CD4-positive, alpha-beta T cell treated with Interleukin-12 subunit alpha and Interleukin-12 subunit beta, for 1 hour (primary cell): ENCODE measurements around the gene TTC6.
"Not testable (repeated sequence)": the region's sequence is repeated elsewhere in the genome, so short reads cannot be mapped to it uniquely, and the experiment has no call there.

Experiments used
- DNase-seq: peaks from one replicate; pipeline ENCODE4 v3.0.0-alpha.2; 2020

Gene TTC6, protein sequence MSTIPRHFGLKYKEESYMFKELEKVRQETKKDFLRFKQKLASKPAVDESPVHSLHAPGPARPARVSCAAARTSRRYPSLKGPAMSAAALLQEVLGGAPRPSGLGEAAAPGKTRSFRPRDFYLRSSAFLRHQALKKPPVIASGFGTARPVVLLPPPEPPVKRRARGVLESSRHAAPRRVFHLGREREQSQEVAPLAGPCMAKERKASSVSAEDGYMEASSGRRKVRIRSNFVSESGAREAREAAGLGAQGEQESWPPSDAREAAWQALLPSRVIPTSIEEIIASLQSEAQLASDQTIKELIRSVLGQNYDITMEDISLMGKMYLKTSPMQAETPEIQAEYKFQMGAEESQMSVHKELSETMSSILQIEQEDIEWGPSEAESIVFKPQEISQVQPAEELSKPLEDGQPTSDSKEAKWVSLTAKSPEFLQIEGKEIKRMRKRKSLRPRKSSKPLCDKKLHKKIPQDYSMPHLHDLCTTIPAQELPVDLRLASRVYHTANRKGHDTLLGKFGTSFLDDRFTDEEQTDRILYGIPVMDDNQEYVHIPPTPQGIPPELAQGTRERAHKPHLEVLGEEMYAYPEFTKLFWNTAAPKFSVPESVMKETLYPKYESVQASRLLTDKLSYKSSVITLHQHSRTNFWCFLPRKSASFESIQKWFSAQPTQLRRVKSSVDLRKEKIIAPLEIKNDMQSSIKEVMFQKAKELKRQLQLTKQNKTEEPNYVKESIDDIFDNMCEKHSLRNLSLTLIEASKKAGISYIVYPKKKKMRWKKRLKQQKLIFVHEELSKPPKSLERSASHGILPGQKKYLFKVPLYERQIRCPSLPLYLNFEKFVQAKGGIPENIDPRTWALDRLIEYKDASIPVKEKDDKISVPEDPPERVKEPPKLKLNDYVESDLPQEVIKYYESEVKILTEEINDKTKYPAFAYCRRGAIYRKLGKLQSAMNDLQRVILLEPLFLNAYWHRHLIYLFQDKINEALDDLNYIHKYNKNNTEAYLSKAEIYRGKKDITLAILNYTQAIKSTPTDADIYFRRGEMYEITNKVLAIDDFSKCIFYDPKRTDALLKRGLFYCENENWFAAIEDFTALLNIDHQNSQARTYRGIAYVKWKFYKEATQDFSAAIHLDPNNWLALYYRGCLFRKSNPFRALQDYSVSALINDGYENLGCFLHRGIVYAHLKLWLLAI (N-terminal part only)

GRCh38 chr14:37594971-37595808, at the start of gene TTC6, which contains the start of gene FOXA1:
TSS of gene TTC6 (plus strand) at chr14:37595629. CDS start at chr14:37622065, 26,436 bp downstream.
TSS of gene FOXA1 (minus strand) at chr14:37595249. CDS start at chr14:37594972, 277 bp downstream.
- DNase-seq = no peak

DNA sequence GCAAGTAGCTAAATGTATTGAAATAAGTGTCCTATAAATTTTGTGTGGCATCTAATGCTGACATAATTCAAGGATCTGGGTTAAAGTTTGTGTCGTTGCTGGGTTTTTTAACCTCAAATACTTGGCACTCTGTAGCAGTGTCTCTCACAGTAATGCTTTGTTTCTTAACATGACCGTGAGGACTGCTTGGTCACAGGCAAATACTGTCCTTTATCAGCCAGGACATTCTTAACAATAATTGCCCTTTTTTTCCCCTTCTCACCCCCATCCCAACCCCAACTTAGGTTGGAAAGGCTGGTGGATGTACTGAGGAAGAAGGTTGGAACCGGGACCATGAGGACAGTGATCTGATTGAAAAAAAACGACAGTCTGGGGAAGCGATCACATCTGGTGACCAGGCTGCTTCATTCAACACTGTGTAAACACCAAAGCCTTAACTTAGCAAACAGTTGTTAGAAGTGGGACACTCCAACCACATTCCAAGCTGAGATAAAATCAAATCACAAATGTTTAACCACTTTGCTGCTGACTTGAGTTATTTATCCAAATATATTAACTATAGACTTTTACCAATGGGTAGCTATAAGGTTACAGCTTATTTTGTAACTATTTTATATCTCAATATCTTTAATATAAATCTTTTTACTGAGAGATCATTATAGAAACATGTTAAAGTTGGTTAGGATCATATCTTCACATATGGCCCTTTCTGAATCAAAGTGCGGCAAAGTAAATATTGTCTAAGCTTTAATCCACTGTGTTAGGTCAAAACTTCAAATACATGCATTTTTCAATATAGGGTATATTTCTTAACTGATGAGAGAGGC, 48.6 kb upstream of the TTC6 start:
- no peak for DNase-seq

DNA sequence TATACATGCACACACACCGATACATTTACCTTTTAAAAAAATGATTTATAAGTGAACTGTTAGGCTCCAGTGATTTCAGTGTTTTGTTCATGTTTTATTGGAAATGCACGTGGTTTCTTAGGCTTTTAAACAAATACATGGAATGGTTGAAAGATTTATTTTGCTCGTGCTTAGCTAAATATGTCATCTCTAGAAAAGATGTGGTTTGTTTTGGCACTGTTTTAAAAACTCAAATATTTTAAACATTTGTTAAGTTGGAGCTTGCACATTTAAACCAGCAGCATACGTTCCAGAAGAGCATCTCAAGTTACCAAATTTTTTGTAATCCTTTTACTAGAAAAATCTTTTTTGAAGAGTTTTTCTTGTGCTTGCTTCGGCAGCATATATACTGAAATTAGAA, 44.9 kb upstream of the TTC6 start:
- DNase-seq = no peak

DNA sequence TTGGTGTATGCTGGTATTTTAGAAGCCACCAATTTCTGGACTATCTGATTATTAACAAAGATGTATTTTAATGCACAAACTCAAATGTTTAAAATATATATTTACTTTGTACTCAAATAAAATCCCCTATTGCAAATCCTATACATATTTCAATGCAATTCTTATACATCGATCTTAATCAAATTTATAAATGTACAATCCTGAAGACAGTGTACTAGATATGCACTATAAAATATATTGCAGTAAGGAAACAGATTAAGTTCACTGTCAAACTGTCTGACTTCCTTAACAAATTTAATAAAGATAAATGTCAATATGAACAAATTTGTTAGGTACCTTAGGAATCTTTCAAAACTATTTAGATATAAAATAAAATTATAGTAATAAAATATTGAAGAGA, 44.3 kb upstream of the TTC6 start:
- no peak for DNase-seq

- no peak for DNase-seq
These were observed 41.4 kb upstream of the TTC6 start for GRCh38 chr14:37553935-37554550.

DNA sequence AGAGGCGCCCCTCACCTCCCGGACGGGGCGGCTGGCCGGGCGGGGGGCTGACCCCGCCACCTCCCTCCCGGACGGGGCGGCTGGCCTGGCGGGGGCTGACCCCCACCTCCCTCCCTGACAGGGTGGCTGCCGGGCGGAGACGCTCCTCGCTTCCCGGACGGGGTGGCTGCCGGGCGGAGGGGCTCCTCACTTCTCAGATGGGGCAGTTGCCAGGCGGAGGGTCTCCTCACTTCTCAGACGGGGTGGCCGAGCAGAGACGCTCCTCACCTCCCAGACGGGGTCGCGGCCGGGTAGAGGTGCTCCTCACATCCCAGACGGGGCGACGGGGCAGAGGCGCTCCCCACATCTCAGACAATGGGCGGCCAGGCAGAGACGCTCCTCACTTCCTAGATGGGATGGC, 39.8 kb upstream of the TTC6 start:
- not testable (repeated sequence) for DNase-seq

- no peak for DNase-seq
These were observed 36.7 kb upstream of the TTC6 start for GRCh38 chr14:37558740-37559139.

GRCh38 chr14:37559386-37559785, 36.0 kb upstream of the TTC6 start:
- DNase-seq = no peak

DNA sequence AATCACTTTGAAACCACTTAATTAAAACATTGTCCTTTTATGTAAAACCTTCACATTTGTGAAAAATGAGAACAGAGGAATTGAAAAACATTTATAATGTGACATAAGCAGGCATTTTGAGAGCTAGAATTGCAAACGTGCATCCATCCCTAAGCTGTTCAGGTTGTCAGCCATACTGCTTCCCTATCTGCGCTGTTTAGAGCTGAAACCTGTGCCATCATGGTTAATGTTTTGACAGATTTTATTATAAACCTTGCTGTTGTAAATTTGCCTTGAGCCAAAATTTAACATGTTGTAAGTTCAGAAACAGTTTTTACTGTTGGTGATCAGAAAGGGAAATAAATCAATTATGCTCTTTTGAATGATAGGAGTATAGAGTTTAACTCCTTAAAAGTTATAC, 32.2 kb upstream of the TTC6 start:
- no peak for DNase-seq

- DNase-seq = no peak
These were observed 29.9 kb upstream of the TTC6 start for GRCh38 chr14:37565550-37565949.

GRCh38 chr14:37566811-37567371, 28.5 kb upstream of the TTC6 start:
- no peak for DNase-seq

DNA sequence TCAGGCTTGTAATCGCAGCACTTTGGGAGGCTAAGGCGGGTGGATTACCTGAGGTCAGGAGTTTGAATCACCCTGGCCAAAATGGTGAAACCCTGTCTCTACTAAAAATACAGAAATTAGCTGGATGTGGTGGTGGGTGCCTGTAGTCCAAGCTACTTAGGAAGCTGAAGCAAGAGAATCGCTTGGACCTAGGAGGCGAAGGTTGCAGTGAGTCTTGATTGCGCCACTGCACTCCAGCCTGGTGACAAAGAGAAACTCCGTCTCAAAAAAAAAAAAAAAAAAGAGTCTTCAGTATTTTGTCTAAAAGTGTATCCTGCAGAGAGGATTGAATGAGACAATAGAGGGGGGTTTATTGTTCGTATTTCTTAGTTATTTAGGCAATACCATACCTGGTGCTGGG, 25.7 kb upstream of the TTC6 start:
- DNase-seq = no peak

GRCh38 chr14:37571391-37571790, 24.0 kb upstream of the TTC6 start:
- no peak for DNase-seq

DNA sequence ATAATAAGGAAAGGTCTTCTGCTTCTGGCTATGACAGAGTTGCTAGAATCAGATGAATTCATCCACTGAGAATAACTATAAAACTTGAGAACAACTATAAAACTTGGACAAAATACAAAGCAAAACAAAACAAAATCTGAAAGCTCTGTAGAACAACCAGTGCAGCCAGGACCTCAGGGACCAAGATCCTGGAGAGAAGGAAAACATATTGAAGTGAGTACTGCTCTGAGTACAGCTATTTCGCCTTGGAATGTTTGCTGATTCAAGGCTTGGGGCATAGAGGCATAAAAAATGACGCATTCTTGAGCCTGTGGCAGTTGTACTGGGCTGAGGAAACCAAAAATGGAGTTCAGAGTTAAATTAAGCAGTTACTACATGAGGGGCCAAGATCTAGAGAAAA, 22.1 kb upstream of the TTC6 start:
- no peak for DNase-seq

DNA sequence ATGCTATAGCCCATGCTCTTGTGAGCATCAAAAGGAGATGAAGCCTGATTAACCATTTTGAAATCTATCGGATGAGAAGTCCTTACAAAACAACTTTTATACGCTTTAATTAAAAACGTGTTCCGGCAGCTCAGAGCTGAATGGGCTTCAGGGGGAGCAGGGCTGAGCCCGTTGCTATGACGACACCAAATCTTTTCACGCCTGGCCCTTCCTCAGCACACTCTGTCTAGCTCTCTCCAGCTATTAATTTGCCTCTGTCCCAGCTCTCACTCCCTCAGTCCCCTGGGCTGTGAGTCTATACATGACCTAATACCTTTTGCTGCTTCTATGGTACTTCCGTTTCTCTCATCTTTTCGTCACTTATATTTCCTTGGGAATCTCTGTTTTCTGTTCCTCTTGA, 16.2 kb upstream of the TTC6 start:
- no peak for DNase-seq

GRCh38 chr14:37580146-37580545, 15.3 kb upstream of the TTC6 start:
- DNase-seq = no peak

DNA sequence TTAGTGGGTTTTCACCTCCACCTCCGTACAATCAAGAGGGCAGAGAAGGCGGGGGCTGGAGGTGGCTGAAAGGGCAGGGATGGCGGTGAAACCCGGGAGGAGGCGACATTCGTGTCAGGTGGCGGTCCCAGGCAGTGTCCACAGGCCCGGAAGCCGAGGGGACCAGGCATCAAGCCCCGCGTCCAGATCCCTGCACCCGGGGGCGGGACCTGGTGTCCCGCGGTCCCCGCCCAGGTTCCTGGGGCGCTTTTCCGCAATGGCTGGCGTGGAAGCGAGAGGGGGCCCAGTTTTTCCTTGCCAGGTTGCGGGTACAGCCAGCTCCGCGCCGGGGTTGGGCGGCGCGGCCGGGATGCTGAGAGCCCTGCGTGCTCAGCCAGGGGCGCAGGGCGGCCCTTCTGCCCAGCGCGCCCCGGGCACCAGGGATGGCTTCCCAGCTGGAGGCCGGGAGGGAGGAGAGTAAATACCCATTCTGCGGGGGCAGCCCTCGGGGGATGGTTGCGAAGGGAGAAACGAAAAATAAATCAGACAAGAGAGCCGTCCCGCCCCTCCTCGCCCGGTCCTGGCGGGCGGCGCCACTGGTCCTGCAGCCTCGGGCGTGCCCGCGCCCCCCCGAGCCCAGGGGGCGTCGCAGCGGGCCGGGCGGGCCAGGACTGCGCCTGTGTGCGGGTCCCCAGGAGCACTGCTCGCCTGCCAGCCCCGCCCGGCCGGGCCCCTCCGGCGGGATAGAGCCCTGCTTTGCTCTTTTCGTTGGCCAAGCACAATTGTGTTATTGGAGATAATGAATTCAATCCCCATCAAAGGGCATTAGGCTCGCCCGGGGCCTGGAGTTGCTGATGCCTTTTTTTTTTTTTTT, 11.8 kb upstream of the TTC6 start:
- DNase-seq = no peak

DNA sequence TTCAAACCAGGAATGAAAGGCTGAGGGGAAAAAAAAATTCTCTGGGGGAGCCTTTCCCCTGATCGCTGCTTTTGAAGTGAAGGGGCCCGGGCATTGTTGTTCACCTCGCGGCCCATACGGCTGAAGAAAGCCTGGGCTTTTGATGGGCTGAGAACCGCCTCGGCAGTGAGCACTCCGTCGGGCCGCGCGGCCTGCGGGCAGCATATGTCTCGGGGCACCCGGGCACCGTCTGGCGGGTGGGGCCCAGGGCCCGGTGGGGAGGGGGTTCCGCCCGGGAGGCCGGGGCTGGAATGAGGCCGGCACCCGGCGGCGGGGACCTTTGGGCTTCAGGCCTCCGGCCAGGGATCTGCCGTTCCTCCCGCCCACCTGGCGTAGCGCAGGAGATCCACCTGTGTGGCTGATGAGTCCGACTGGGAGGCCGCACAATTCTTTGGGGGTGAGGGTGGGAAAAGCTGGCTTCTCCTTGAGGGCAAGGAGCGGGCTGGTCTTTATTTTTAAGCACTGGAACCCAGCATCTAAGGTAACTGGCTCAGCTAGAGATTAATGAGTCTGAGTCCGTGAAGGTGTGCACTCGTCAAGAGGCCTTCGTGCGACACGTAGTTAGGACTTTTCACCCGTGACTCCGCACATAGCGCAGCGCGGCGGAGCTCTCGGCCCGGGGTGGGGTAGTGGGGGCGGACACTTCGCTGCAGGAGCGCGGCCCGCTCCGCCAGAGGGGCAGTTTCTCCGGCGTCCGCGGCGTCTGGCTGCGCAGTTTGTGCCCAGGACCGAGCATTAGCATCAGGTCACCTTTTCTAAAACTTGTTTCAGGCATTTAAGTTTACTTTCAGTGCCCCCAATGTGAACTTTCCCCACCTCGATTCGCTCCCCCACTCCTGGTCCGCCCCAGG, 11.0 kb upstream of the TTC6 start:
- no peak for DNase-seq

GRCh38 chr14:37585101-37585511, 10.3 kb upstream of the TTC6 start:
- no peak for DNase-seq
